HG03354 (cell line): ENCODE results near the gene C5orf22.
"Not testable (repeated sequence)": the region's sequence is repeated elsewhere in the genome, so short reads cannot be mapped to it uniquely, and the experiment has no call there.

ENCODE experiments used
- ATAC-seq: cut with Tn5 transposase; IDR thresholded peaks from one replicate; pipeline ENCODE4 v1.9.1; 2021; ENCODE audit warnings: mild to moderate bottlenecking; ENCODE audit not compliant: unreplicated experiment, poor library complexity, severe bottlenecking

The C5orf22 gene

DNA sequence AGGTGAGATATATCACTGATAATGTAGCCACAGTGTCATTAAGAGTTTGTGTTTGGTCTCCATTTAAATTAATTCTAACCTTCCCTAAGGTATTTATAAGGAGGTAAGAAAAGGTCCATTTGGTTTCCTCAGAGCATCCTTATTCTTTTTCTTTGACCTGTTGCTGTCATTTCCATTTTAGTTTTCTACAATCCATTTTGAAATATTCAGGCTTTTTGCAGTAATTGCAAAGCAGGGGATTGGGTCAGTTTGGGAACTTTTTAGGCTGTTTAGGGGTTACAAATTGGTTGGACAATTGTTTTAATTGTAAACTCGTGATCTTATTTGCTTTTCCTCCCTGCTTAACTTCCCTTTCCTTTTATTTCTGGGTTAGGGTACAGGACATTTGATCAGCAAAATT, 64.3 kb downstream of the C5orf22 start:
- no peak for ATAC-seq

DNA sequence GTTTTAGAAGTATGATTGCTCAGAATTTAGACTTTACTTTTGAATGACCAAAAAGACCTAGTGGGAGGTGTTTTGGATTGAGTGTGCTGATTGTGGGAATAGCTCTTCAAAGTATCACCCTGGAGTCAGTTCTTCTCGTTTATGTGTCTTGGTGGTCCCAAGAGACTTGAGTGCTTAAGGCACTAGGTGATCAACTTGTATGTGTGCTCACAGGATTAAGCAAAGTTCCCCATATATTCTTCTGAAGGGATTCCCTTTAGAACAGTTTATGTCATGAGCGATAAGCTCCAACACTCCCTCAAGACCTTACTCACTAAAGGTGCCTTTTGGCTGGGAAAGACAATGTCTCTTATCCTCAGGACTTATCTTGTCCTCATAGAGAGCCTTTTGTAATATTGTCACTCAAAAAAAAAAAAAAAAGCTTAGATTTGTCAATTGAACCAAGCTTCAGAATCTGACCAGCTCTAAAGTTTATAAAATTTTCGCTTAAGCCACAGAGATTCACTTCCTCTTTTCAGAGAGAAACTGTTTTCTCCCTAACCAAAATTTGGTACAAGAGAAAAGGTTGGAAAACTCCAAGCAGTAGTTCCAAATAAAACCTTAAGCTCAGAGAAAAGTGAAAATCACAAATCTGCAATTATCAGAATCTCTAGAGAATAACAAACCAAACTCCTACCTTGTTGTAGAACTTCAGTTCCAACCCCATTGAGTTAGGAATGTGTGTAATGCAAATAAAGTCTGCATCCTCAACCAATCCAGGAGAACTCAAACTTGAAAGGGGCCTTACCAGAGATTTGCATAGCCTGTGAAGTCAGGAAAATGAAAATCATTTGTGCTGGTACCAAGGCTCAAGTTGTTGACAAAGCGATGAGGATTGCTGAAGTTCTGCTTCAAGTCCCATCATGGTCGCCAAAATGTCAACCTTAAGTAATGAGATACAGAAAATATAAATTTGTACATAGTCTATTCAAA, 66.8 kb downstream of the C5orf22 start:
- no peak for ATAC-seq

DNA sequence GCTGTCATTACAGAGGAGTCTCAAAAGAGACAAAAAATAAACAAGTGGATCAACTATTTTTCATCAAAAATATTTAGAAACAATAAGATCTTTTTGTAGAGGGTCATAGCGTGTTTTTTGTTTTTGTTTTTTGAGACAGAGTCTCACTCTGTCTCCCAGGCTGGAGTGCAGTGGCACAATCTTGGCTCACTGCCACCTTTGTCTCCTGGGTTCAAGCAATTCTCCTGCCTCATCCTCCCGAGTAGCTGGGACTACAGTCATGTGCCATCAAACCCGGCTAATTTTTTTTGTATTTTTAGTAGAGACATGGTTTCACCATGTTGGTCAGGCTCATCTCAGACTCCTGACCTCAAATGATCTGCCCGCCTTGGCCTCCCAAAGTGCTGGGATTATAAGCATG, 70.2 kb downstream of the C5orf22 start:
- ATAC-seq: not testable (repeated sequence)

DNA sequence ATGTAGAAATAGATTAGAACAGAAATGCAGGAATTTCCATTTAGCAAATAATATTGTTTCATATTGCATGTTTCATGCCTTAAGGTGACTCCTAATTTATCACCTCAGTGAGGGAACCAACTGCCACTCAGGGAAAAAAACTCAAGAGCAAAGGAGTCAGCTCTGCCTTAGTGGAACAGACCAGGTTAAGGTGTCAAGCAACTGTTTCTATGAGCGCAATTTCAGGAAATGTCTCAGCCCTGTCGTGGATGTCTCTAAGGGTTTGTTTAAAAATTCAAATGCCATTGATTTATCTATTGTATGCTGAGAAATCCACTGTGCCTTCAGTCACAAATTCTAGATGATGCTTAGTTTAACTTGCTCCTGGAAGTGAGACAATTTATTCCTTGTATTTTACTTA, 72.1 kb downstream of the C5orf22 start:
- ATAC-seq: no peak

DNA sequence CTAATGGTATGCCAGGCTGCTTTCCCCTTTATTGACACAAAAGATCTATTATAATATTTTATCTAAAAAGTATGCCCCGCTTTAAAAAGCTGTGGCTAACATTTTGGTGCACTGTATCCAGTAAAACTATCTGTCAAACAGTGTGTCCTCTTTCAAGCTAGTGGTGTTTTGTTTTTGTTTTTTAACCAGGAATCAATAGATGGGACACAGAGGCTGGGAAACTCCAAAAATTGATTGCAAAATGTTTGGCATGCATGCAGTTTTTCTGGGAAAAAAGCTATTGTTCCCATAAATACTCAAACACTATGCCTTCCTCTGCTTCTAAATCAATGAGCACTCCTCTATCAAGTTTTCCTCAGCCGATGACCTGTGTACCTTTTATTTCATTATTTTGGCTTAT, 72.5 kb downstream of the C5orf22 start:
- ATAC-seq: no peak
